MCF 10A (cell line): ENCODE results near the gene RASAL1. TPM values are rescaled to one million over a fixed set of nuclear protein-coding genes. Genes with fewer than 3 reads are reported as not detected.

ENCODE experiments used
- BruUV-seq: library from RNA; stranded (reverse); fragments of 400-500 nt; replicated peaks from 2 replicates; lab custom pipeline; 2021; lab: Mats Ljungman, UMichigan
- CTCF ChIA-PET: fragments of 300-600 bp; sonication (Branson Sonifier 250); formaldehyde crosslinking; extraction: SDS; loops from one replicate; lab custom pipeline; 2021; ENCODE audit warnings: antibody characterized with exemption, inconsistent platforms; lab: Yijun Ruan, JAX
- POLR2A ChIA-PET: fragments of 300-600, 350-650 bp; sonication (Branson Sonifier 250); formaldehyde crosslinking; extraction: SDS; loops from one replicate; lab custom pipeline; 2020; ENCODE audit warnings: antibody characterized with exemption, inconsistent platforms; lab: Yijun Ruan, JAX
- DNase-seq: peaks from one replicate; pipeline ENCODE4 v3.0.0-alpha.2; 2018; ENCODE audit not compliant: unreplicated experiment
- H3K27ac Mint-ChIP-seq: one replicate; pipeline ENCODE4 v1.8.0; 2022; ENCODE audit warnings: mild to moderate bottlenecking, low read depth, mixed read lengths; ENCODE audit not compliant: unreplicated experiment
- H3K27me3 Mint-ChIP-seq: one replicate; pipeline ENCODE4 v1.8.0; 2022; ENCODE audit warnings: mixed read lengths; ENCODE audit not compliant: insufficient read depth, unreplicated experiment
- H3K36me3 Mint-ChIP-seq: one replicate; pipeline ENCODE4 v1.8.0; 2022; ENCODE audit warnings: mild to moderate bottlenecking, moderate library complexity, mixed read lengths; ENCODE audit not compliant: insufficient read depth, unreplicated experiment
- H3K4me1 Mint-ChIP-seq: one replicate; pipeline ENCODE4 v1.8.0; 2022; ENCODE audit warnings: mixed read lengths; ENCODE audit not compliant: insufficient read depth, unreplicated experiment
- H3K4me3 Mint-ChIP-seq: one replicate; pipeline ENCODE4 v1.8.0; 2022; ENCODE audit warnings: mild to moderate bottlenecking, moderate library complexity, mixed read lengths; ENCODE audit not compliant: unreplicated experiment
- H3K9me3 Mint-ChIP-seq: one replicate; pipeline ENCODE4 v1.8.0; 2022; ENCODE audit warnings: mixed read lengths; ENCODE audit not compliant: unreplicated experiment
- intact Hi-C: fragments of 100-400 bp; cut with micrococcal nuclease; formaldehyde crosslinking; loops from 2 replicates; pipeline ENCODE4 v1.14.1; 2022
- total RNA-seq: library from RNA; stranded (reverse); gene quantifications from 2 replicates; pipeline ENCODE4 v1.2.3, GENCODE V29; 2022
- TF ChIP-seq, protein P1 (sequence below): fragments of 200-600 bp; IDR thresholded peaks from one replicate; pipeline ENCODE4 v1.8.0; 2022; ENCODE audit warnings: antibody characterized with exemption, mild to moderate bottlenecking; ENCODE audit not compliant: unreplicated experiment

The RASAL1 gene
- total RNA-seq, 1 experiment from 2014 or later, result not detected

DNA sequence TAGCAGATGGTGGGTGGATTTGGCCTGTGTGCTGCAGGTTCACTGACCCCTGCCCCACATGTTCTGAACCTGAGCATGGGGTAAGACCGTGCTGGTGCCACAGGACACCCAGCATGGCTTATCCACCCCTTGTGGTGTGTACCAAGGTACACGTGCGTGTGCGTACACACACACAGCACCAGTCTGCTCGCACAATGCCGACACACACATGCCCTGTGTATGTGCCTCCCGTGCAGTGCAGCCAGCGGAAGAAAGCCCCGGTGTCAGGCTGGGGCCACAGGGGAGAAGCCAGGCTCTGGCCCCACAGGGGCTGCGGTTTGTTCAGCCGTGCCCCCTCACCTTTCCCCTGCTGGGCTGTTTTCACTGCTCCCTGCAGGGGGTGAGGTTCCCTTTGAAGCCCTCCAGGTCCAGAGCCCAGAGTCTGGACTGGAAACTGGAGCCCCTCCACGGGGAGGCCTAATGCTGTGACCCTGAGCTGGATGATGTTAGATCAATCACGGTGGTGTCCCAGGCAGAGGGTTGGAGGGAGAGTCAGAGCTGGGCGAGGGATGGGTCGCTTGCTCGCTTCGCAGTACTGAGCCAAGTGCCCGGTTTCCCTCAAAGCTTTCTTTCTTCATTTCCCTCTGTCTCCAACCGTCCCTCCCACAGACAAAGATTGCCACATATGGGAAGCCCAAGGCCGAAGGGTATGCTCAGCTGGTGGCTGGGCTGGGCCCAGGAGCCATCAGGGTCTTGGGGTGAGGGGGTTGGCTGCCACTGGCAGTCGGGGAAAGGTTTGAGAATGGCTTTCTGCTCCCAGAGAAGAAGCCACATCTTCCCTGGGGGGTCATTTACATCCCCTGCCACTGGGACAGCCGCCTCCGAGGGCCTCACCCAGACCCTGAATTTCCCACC is 72.8 kb downstream of the RASAL1 start:
- CTCF ChIA-PET, result interaction anchor here (1.1 to 4.4 kb wide), 2 partner anchors 14 to 23 kb away, joined by 3 to 21 read pairs; no protein-coding TSS in a partner anchor
- TF ChIP-seq, protein P1, sequence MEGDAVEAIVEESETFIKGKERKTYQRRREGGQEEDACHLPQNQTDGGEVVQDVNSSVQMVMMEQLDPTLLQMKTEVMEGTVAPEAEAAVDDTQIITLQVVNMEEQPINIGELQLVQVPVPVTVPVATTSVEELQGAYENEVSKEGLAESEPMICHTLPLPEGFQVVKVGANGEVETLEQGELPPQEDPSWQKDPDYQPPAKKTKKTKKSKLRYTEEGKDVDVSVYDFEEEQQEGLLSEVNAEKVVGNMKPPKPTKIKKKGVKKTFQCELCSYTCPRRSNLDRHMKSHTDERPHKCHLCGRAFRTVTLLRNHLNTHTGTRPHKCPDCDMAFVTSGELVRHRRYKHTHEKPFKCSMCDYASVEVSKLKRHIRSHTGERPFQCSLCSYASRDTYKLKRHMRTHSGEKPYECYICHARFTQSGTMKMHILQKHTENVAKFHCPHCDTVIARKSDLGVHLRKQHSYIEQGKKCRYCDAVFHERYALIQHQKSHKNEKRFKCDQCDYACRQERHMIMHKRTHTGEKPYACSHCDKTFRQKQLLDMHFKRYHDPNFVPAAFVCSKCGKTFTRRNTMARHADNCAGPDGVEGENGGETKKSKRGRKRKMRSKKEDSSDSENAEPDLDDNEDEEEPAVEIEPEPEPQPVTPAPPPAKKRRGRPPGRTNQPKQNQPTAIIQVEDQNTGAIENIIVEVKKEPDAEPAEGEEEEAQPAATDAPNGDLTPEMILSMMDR, result no peak
- Mint-ChIP-seq H3K4me3 (no peak overlapping the region), H3K36me3 (no peaks in the 10 kb centered on the region), H3K4me1 (no peaks in the 10 kb centered on the region), H3K9me3 (no peaks in the 10 kb centered on the region), H3K27ac (no peak overlapping the region), H3K27me3 (peaks cover 13% of the 10 kb centered on the region)
- DNase-seq, result no peak
- intact Hi-C loops, result no loop called here
- BruUV-seq, result no TSS peak
- POLR2A ChIA-PET, result no interaction called here

DNA sequence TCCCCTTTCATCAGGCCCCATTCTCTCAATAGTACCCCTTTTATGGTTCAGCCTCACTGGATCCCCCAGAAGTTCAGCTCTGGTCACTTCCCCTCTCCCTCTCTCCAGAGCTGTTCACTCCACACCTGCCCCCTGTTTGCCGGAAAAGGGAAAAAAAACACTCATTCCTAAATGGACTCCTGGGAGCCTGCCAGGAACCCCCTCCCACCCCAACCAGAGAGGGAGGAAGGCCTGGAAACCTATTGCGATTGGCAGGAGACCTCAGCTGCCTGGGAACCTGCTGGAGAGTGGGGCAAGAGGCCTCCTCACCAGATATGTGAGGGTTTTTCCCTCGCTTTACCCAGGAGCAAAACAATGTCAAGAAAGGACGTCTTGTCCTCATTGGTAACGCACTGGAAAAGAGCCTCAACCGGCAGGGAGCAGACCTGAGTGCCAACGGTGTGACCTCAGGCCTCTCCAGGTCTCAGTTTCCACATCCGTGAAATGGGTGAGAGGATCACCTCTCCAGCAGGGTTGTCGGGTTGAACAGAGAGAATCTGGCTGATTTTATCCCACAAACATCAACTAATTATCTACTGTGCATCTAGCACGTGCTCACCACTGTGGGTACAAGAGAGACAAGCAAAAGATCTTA is 74.4 kb downstream of the RASAL1 start:
- Mint-ChIP-seq H3K4me3 (no peak overlapping the region), H3K27me3 (peaks cover 15% of the 10 kb centered on the region), H3K36me3 (no peaks in the 10 kb centered on the region), H3K4me1 (no peaks in the 10 kb centered on the region), H3K9me3 (no peaks in the 10 kb centered on the region), H3K27ac (no peak overlapping the region)
- no TSS peak for BruUV-seq
- no peak for DNase-seq
- intact Hi-C loops, result no loop called here
- ChIA-PET POLR2A (interaction anchor here (0.5 kb wide), 1 partner anchor 87 kb away, joined by 3 read pairs; no protein-coding TSS in a partner anchor), CTCF (interaction anchor here (0.8 to 1.2 kb wide), 2 partner anchors 12 to 115 kb away, joined by 3 to 5 read pairs; no protein-coding TSS in a partner anchor)
- TF ChIP-seq, protein P1, result no peak

DNA sequence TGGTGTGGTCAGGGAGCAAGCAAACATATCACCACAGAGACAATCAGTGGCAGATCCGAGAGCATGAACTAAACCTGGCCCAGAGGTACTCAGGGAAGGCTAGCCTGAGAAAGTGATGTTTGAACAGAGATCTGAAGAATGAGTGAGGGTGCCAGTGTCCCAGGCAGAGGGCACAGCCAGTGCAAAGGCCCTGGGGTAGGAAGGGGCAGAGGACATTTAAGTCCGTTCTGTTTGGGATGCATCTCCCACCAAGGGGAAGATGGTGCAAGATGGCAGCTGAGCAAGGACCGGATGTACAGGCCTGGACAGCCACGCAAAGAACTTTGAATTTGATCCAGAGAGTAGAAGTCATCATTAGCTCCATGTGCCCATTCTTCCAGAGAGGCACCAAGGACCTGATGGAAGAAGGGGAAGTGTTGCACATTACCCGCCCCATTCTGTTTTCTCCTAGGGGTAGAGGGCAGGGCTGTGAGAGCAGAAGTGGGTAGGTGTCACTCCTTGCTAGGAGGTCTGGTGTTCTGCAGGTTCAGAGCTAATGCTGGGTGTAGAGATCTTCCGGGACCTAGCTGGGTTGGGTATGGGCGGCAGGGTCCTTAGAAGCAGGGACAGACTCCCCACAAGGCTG is 75.1 kb downstream of the RASAL1 start:
- POLR2A ChIA-PET, result no interaction called here
- TF ChIP-seq, protein P1, result no peak
- Mint-ChIP-seq H3K9me3 (no peaks in the 10 kb centered on the region), H3K27me3 (peaks cover 22% of the 10 kb centered on the region), H3K27ac (no peak overlapping the region), H3K36me3 (no peaks in the 10 kb centered on the region), H3K4me1 (no peaks in the 10 kb centered on the region), H3K4me3 (no peak overlapping the region)
- BruUV-seq, result no TSS peak
- CTCF ChIA-PET, result interaction anchor here (0.8 to 1.2 kb wide), 2 partner anchors 11 to 115 kb away, joined by 3 to 5 read pairs; no protein-coding TSS in a partner anchor
- intact Hi-C loops, result no loop called here
- no peak for DNase-seq
